ENCODE measurements around the gene PARD3B.

Gene PARD3B

GRCh38 chr2:204590063-204590462 lies 44.8 kb downstream of the PARD3B start:
- no peak for FAIRE-seq

- FAIRE-seq = no peak
Measured at GRCh38 chr2:204591225-204591624, 46.0 kb downstream of the PARD3B start.

- no peak for FAIRE-seq
Measured at GRCh38 chr2:204604061-204604460, 58.8 kb downstream of the PARD3B start.

GRCh38 chr2:204608237-204608939 lies 63.1 kb downstream of the PARD3B start:
- FAIRE-seq = no peak

- no peak for FAIRE-seq
Measured at GRCh38 chr2:204611017-204611631, 65.8 kb downstream of the PARD3B start.

GRCh38 chr2:204611764-204612163 lies 66.5 kb downstream of the PARD3B start:
- FAIRE-seq = no peak

GRCh38 chr2:204613635-204614034 lies 68.4 kb downstream of the PARD3B start:
- FAIRE-seq = no peak

- no peak for FAIRE-seq
Measured at GRCh38 chr2:204615456-204615855, 70.2 kb downstream of the PARD3B start.

- peak; percentile 71 for FAIRE-seq
Measured at GRCh38 chr2:204625135-204625534, 79.9 kb downstream of the PARD3B start.

- FAIRE-seq = peak; percentile 33
Measured at GRCh38 chr2:204628926-204629712, 83.8 kb downstream of the PARD3B start.

GRCh38 chr2:204632410-204632809 lies 87.1 kb downstream of the PARD3B start:
- no peak for FAIRE-seq

GRCh38 chr2:204634564-204634963 lies 89.3 kb downstream of the PARD3B start:
- no peak for FAIRE-seq

GRCh38 chr2:204635478-204635877 lies 90.2 kb downstream of the PARD3B start:
- no peak for FAIRE-seq

GRCh38 chr2:204638471-204639194 lies 93.4 kb downstream of the PARD3B start:
- peak; percentile 24 for FAIRE-seq

- FAIRE-seq = no peak
Measured at GRCh38 chr2:204643326-204643725, 98.1 kb downstream of the PARD3B start.

- FAIRE-seq = no peak
Measured at GRCh38 chr2:204645018-204645773, 99.9 kb downstream of the PARD3B start.

- peak; percentile 58 for FAIRE-seq
Measured at GRCh38 chr2:204647626-204648025, 102.4 kb downstream of the PARD3B start.

- FAIRE-seq = no peak
Measured at GRCh38 chr2:204650611-204651010, 105.3 kb downstream of the PARD3B start.

GRCh38 chr2:204652063-204652462 lies 106.8 kb downstream of the PARD3B start:
- no peak for FAIRE-seq

GRCh38 chr2:204654669-204655068 lies 109.4 kb downstream of the PARD3B start:
- FAIRE-seq = no peak

GRCh38 chr2:204655101-204655500 lies 109.8 kb downstream of the PARD3B start:
- no peak for FAIRE-seq

GRCh38 chr2:204655626-204656025 lies 110.4 kb downstream of the PARD3B start:
- no peak for FAIRE-seq

Measured in islet of Langerhans (tissue), 1 donor.